ENCODE data around the gene NEDD8.

DNA sequence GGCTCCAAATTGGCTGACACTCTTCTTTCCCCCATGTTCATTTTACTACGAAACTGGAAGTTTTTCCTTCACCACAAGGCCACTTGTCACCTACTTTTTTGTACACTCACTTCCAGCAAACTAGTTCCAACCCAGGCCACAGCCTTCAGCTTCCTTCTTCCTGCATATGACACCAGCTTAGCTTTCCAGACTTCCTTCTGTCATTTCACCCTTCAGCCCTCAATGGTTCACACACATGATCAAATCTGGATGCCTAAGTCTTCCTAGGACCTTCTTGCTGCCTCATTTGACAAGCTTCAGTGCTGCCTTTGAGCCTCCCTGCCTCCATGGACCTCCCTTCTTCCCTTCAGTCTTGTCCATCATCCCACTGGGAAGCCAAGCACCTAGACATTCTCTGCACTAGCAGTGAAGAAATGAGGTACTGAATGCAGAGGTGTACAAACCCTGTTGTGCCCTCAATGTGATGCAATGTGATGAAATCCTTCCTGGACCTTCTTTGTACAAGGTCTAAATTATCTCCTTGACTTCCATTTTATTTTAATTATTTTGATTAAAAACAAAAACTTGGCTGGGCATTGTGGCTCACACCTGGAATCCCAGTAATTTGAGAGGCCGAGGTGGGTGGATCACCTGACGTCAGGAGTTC lies 64.6 kb downstream of the NEDD8 start:
- no peak for TF ChIP-seq EP300 (IDR thresholded peaks at IDR 0.05)
- no peak for TF ChIP-seq CTCF (IDR thresholded peaks at IDR 0.05)
- TF ChIP-seq POLR2A (IDR thresholded peaks at IDR 0.05), result no peak
